Liver (tissue), 9 donors: Measurements from ENCODE around the gene TEP1. TPM values are rescaled to one million over a fixed set of nuclear protein-coding genes. Genes with fewer than 3 reads are reported as not detected.

Experiments
- DNase-seq: peaks from one replicate; pipeline ENCODE4 v3.0.0-alpha.2; 2017; ENCODE audit warnings: low spot score
- H3K27ac ChIP-seq, 2 donors: one replicate each; pipeline ENCODE4 v1.7.0; 2013; ENCODE audit warnings: inconsistent platforms in 2 of 2, low read length in 2 of 2, control low read depth in 1 of 2, low read depth in 1 of 2, mild to moderate bottlenecking in 1 of 2
- H3K27me3 ChIP-seq, 4 donors: one replicate each; pipeline versions ENCODE4 v1.6.1 to v1.7.0; 2013; ENCODE audit warnings: low read length in 3 of 4, inconsistent platforms in 1 of 4, mild to moderate bottlenecking in 1 of 4, moderate library complexity in 1 of 4; ENCODE audit not compliant: control insufficient read depth in 4 of 4, insufficient read depth in 4 of 4
- H3K36me3 ChIP-seq, 4 donors: one replicate each; pipeline versions ENCODE4 v1.6.1 to v1.7.0; 2013; ENCODE audit warnings: low read length in 3 of 4, mild to moderate bottlenecking in 3 of 4, low read depth in 1 of 4, moderate library complexity in 1 of 4; ENCODE audit not compliant: control insufficient read depth in 4 of 4, insufficient read depth in 3 of 4
- H3K4me1 ChIP-seq, 4 donors: one replicate each; pipeline versions ENCODE4 v1.6.1 to v1.7.0; 2013; ENCODE audit warnings: low read length in 3 of 4, mild to moderate bottlenecking in 3 of 4, moderate library complexity in 1 of 4; ENCODE audit not compliant: control insufficient read depth in 4 of 4, insufficient read depth in 4 of 4
- H3K4me3 ChIP-seq, 3 donors: one replicate each; pipeline versions ENCODE4 v1.6.1 to v1.7.0; 2013; ENCODE audit warnings: low read length in 3 of 3, control low read depth in 1 of 3, low read depth in 1 of 3, mild to moderate bottlenecking in 1 of 3
- H3K9ac ChIP-seq, 2 donors: one replicate each; pipeline ENCODE4 v1.7.0; 2013; ENCODE audit warnings: low read length in 2 of 2, mild to moderate bottlenecking in 2 of 2, moderate library complexity in 2 of 2, control low read depth in 1 of 2, low read depth in 1 of 2
- H3K9me3 ChIP-seq, 4 donors: one replicate each; pipeline versions ENCODE4 v1.6.1 to v1.7.0; 2013; ENCODE audit warnings: low read length in 3 of 4; ENCODE audit not compliant: control insufficient read depth in 4 of 4
- EGR1 ChIP-seq, 2 donors: IDR thresholded peaks; 2 replicates each; pipeline ENCODE4 v1.6.1; 2016 to 2018; ENCODE audit warnings: antibody characterized with exemption in 2 of 2, low read depth in 2 of 2
- FOXA2 ChIP-seq: IDR thresholded peaks from 2 replicates; pipeline ENCODE4 v1.6.1; 2016; ENCODE audit warnings: antibody characterized with exemption
- GABPA ChIP-seq, 2 donors: IDR thresholded peaks in 1 of 2; conservative IDR thresholded peaks in 1 of 2; 2 replicates each; pipeline ENCODE4 v1.6.1; 2016; ENCODE audit warnings: antibody characterized with exemption in 2 of 2, mild to moderate bottlenecking in 1 of 2, moderate library complexity in 1 of 2
- HNF4A ChIP-seq, 2 donors: conservative IDR thresholded peaks; 2 replicates each; pipeline ENCODE4 v1.6.1; 2016; ENCODE audit warnings: antibody characterized with exemption in 2 of 2, mild to moderate bottlenecking in 2 of 2
- JUND ChIP-seq, 2 donors: IDR thresholded peaks; 2 replicates each; pipeline ENCODE4 v1.6.1; 2016; ENCODE audit warnings: antibody characterized with exemption in 2 of 2
- NR2F2 ChIP-seq: IDR thresholded peaks from 2 replicates; pipeline ENCODE4 v1.6.1; 2016; ENCODE audit warnings: antibody characterized with exemption
- RAD21 ChIP-seq, 2 donors: IDR thresholded peaks; 2 replicates each; pipeline ENCODE4 v1.6.1; 2016; ENCODE audit warnings: antibody characterized with exemption in 2 of 2, mild to moderate bottlenecking in 2 of 2
- RXRA ChIP-seq, 2 donors: IDR thresholded peaks; 2 replicates each; pipeline ENCODE4 v1.6.1; 2017 to 2018; ENCODE audit warnings: antibody characterized with exemption in 2 of 2, mild to moderate bottlenecking in 1 of 2
- TAF1 ChIP-seq: conservative IDR thresholded peaks from 2 replicates; pipeline ENCODE4 v1.6.1; 2016; ENCODE audit warnings: antibody characterized with exemption, mild to moderate bottlenecking
- WGBS: extraction: QIAGEN DNeasy Blood & Tissue Kit; methylation state at CpG from one replicate; pipeline ENCODE4 v1.1.7; 2013; 5-methylcytosine and 5-hydroxymethylcytosine counted together
- polyA plus RNA-seq, 2 donors: library from polyadenylated mRNA; stranded (reverse) in 1 of 2; unstranded in 1 of 2; fragments of 200-250 nt in 1 of 2; fragments of >200 nt in 1 of 2; fragmentation: Nextera tagmentation in 1 of 2; extraction: Ambion mirVana in 1 of 2; gene quantifications; one replicate each; pipeline versions ENCODE4 v1.2.1 to v1.2.3, GENCODE V29; 2013 to 2015
- total RNA-seq, 2 donors: library from RNA; depleted of rRNA; stranded (reverse); fragments of >200 nt; gene quantifications; one replicate each; pipeline ENCODE4 v1.2.3, GENCODE V29; 2014
- TF ChIP-seq, protein P1 (sequence below): IDR thresholded peaks from 2 replicates; pipeline ENCODE4 v1.6.1; 2016; ENCODE audit warnings: antibody characterized with exemption, mild to moderate bottlenecking
- TF ChIP-seq, protein P2 (sequence below): fragments of 150-350 bp; IDR thresholded peaks from 2 replicates; pipeline ENCODE4 v1.5.1; 2017; ENCODE audit warnings: improper control_type of control experiment, low read depth, low read length; ENCODE audit not compliant: missing input control
- TF ChIP-seq, protein P3 (sequence below): IDR thresholded peaks from 2 replicates; pipeline ENCODE4 v1.6.1; 2016; ENCODE audit warnings: antibody characterized with exemption
- TF ChIP-seq, protein P4 (sequence below): IDR thresholded peaks from 2 replicates; pipeline ENCODE4 v1.6.1; 2016; ENCODE audit warnings: antibody characterized with exemption
- TF ChIP-seq, protein P5 (sequence below): IDR thresholded peaks from 2 replicates; pipeline ENCODE4 v1.6.1; 2016; ENCODE audit warnings: antibody characterized with exemption
- donor health status: healthy.
- donor health status: healthy.
- donor health status: healthy.
- donor health status: healthy.
- donor health status: healthy.

The TEP1 gene
- total and polyA plus RNA-seq, 4 donors = 3.9 to 20.7 (median 7.6) TPM

GRCh38 chr14:20345366-20345765 is 67.9 kb downstream of the TEP1 start (continued):
- TF ChIP-seq, protein P1, sequence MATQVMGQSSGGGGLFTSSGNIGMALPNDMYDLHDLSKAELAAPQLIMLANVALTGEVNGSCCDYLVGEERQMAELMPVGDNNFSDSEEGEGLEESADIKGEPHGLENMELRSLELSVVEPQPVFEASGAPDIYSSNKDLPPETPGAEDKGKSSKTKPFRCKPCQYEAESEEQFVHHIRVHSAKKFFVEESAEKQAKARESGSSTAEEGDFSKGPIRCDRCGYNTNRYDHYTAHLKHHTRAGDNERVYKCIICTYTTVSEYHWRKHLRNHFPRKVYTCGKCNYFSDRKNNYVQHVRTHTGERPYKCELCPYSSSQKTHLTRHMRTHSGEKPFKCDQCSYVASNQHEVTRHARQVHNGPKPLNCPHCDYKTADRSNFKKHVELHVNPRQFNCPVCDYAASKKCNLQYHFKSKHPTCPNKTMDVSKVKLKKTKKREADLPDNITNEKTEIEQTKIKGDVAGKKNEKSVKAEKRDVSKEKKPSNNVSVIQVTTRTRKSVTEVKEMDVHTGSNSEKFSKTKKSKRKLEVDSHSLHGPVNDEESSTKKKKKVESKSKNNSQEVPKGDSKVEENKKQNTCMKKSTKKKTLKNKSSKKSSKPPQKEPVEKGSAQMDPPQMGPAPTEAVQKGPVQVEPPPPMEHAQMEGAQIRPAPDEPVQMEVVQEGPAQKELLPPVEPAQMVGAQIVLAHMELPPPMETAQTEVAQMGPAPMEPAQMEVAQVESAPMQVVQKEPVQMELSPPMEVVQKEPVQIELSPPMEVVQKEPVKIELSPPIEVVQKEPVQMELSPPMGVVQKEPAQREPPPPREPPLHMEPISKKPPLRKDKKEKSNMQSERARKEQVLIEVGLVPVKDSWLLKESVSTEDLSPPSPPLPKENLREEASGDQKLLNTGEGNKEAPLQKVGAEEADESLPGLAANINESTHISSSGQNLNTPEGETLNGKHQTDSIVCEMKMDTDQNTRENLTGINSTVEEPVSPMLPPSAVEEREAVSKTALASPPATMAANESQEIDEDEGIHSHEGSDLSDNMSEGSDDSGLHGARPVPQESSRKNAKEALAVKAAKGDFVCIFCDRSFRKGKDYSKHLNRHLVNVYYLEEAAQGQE = no peak
- no peak for TF ChIP-seq RXRA (IDR thresholded peaks at IDR 0.05)

DNA sequence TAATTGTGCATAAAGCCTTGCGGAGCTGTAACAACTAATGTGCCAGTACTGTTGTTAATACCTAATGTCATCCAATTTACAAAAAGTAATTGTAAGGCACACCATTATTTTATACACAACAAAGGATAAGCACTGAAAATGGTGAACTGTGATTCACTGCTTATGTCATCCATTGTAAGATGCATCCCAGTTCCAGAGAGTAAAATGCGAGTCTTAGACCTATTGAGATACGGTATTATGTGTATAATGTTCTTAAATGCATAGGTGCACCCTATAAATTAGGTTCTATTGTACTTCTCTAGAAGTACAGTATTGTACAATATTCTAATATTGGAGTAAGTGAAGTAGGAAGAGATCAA is 69.5 kb downstream of the TEP1 start:
- H3K27me3 ChIP-seq = no peaks in the 10 kb centered on the region
- peaks cover 1 to 14% (median 7%) of the 10 kb centered on the region in 4 donors for H3K36me3 ChIP-seq
- TF ChIP-seq HNF4A (conservative IDR thresholded peaks at IDR 0.05) (no peak), FOXA2 (no peak), JUND (IDR thresholded peaks at IDR 0.05) (no peak), NR2F2 (no peak), RXRA (IDR thresholded peaks at IDR 0.05) (no peak), GABPA (IDR thresholded peaks at IDR 0.05 in 1 of 2, conservative IDR thresholded peaks at IDR 0.05 in 1 of 2) (no peak)
- TF ChIP-seq, protein P2, sequence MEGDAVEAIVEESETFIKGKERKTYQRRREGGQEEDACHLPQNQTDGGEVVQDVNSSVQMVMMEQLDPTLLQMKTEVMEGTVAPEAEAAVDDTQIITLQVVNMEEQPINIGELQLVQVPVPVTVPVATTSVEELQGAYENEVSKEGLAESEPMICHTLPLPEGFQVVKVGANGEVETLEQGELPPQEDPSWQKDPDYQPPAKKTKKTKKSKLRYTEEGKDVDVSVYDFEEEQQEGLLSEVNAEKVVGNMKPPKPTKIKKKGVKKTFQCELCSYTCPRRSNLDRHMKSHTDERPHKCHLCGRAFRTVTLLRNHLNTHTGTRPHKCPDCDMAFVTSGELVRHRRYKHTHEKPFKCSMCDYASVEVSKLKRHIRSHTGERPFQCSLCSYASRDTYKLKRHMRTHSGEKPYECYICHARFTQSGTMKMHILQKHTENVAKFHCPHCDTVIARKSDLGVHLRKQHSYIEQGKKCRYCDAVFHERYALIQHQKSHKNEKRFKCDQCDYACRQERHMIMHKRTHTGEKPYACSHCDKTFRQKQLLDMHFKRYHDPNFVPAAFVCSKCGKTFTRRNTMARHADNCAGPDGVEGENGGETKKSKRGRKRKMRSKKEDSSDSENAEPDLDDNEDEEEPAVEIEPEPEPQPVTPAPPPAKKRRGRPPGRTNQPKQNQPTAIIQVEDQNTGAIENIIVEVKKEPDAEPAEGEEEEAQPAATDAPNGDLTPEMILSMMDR = no peak
- TF ChIP-seq, protein P3, sequence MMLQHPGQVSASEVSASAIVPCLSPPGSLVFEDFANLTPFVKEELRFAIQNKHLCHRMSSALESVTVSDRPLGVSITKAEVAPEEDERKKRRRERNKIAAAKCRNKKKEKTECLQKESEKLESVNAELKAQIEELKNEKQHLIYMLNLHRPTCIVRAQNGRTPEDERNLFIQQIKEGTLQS = no peak
- H3K9ac ChIP-seq = peak overlapping the region; percentile 95 to 97
- no peak for DNase-seq
- H3K9me3 ChIP-seq = no peaks in the 10 kb centered on the region
- peak overlapping the region; percentile 79 to 92 (median 91) for H3K4me3 ChIP-seq
- WGBS = 2% methylated on average over 3 of the region's 3 CpGs
- H3K27ac ChIP-seq = peak overlapping the region; percentile 86 to 88
- H3K4me1 ChIP-seq = peaks cover 0 to 8% (median 7%) of the 10 kb centered on the region in 4 donors

- Histone ChIP-seq H3K27ac (peak within 1 kb of the TSS; percentile 86 to 88), H3K27me3 (no peaks in the 10 kb centered on the region), H3K4me1 (peaks cover 0 to 8% (median 7%) of the 10 kb centered on the region in 4 donors), H3K9ac (peak within 1 kb of the TSS; percentile 96 to 97), H3K36me3 (peaks cover 1 to 14% (median 7%) of the 10 kb centered on the region in 4 donors), H3K4me3 (peak within 1 kb of the TSS; percentile 79 to 92 (median 92)), H3K9me3 (no peaks in the 10 kb centered on the region)
- under 1% methylated on average over 50 of the region's 50 CpGs for WGBS
- peak; percentile 93 for DNase-seq
- TF ChIP-seq RAD21 (IDR thresholded peaks at IDR 0.05) (peak in 1 of 2 donors; percentile 13), EGR1 (IDR thresholded peaks at IDR 0.05; ENCODE audit: low read depth in 2 of 2) (peak in 1 of 2 donors; percentile 66), NR2F2 (peak; percentile 90), FOXA2 (peak; percentile 51), RXRA (IDR thresholded peaks at IDR 0.05) (peak; percentile 87 to 89), TAF1 (peak; percentile 86)
- TF ChIP-seq, protein P4, sequence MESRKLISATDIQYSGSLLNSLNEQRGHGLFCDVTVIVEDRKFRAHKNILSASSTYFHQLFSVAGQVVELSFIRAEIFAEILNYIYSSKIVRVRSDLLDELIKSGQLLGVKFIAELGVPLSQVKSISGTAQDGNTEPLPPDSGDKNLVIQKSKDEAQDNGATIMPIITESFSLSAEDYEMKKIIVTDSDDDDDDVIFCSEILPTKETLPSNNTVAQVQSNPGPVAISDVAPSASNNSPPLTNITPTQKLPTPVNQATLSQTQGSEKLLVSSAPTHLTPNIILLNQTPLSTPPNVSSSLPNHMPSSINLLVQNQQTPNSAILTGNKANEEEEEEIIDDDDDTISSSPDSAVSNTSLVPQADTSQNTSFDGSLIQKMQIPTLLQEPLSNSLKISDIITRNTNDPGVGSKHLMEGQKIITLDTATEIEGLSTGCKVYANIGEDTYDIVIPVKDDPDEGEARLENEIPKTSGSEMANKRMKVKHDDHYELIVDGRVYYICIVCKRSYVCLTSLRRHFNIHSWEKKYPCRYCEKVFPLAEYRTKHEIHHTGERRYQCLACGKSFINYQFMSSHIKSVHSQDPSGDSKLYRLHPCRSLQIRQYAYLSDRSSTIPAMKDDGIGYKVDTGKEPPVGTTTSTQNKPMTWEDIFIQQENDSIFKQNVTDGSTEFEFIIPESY = peak; percentile 95
- TF ChIP-seq, protein P2 = no peak
- TF ChIP-seq, protein P5, sequence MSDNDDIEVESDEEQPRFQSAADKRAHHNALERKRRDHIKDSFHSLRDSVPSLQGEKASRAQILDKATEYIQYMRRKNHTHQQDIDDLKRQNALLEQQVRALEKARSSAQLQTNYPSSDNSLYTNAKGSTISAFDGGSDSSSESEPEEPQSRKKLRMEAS = peak; percentile 88
These were observed 70.0 kb downstream of the TEP1 start, which contains the start of gene PARP2 for GRCh38 chr14:20343092-20343861. Gene PARP2, plus strand, starts transcription at chr14:20343635. Its CDS starts 7 bp downstream, at chr14:20343642.
